D341Med (cell line): Measurements from ENCODE around the gene ANKFN1.
"Not testable (repeated sequence)": the region's sequence is repeated elsewhere in the genome, so short reads cannot be mapped to it uniquely, and the experiment has no call there.

ENCODE experiments used
- DNase-seq: peaks from one replicate; pipeline ENCODE4 v3.0.0; 2012; ENCODE audit warnings: low spot score

The ANKFN1 gene

GRCh38 chr17:56288786-56289185, 135.5 kb downstream of the ANKFN1 start:
- DNase-seq = not testable (repeated sequence)

- no peak for DNase-seq
Observed at GRCh38 chr17:56289321-56289720, 136.0 kb downstream of the ANKFN1 start.

GRCh38 chr17:56290101-56290801, 137.0 kb downstream of the ANKFN1 start:
- DNase-seq = no peak

GRCh38 chr17:56290802-56291118, 137.5 kb downstream of the ANKFN1 start:
- no peak for DNase-seq

- no peak for DNase-seq
Observed at GRCh38 chr17:56291226-56291805, 138.0 kb downstream of the ANKFN1 start.

- DNase-seq = no peak
Observed at GRCh38 chr17:56292010-56292409, 138.7 kb downstream of the ANKFN1 start.

GRCh38 chr17:56292578-56292977, 139.3 kb downstream of the ANKFN1 start:
- DNase-seq = no peak

- no peak for DNase-seq
Observed at GRCh38 chr17:56297184-56297583, 143.9 kb downstream of the ANKFN1 start.

GRCh38 chr17:56298846-56299245, 145.6 kb downstream of the ANKFN1 start:
- no peak for DNase-seq

- DNase-seq = no peak
Observed at GRCh38 chr17:56300144-56300543, 146.9 kb downstream of the ANKFN1 start.

- no peak for DNase-seq
Observed at GRCh38 chr17:56305007-56305406, 151.7 kb downstream of the ANKFN1 start.

- DNase-seq = no peak
Observed at GRCh38 chr17:56309897-56310296, 156.6 kb downstream of the ANKFN1 start.

GRCh38 chr17:56310782-56311181, 157.5 kb downstream of the ANKFN1 start:
- DNase-seq = no peak

- DNase-seq = no peak
Observed at GRCh38 chr17:56313201-56313600, 159.9 kb downstream of the ANKFN1 start.

- no peak for DNase-seq
Observed at GRCh38 chr17:56314026-56314425, 160.8 kb downstream of the ANKFN1 start.

- DNase-seq = no peak
Observed at GRCh38 chr17:56314984-56315602, 161.8 kb downstream of the ANKFN1 start.

- DNase-seq = no peak
Observed at GRCh38 chr17:56316604-56317003, 163.3 kb downstream of the ANKFN1 start.

GRCh38 chr17:56317351-56318208, 164.3 kb downstream of the ANKFN1 start:
- DNase-seq = no peak

GRCh38 chr17:56319531-56319930, 166.3 kb downstream of the ANKFN1 start:
- peak; percentile 66 for DNase-seq

GRCh38 chr17:56320443-56320842, 167.2 kb downstream of the ANKFN1 start:
- no peak for DNase-seq

- DNase-seq = no peak
Observed at GRCh38 chr17:56322991-56323390, 169.7 kb downstream of the ANKFN1 start.

- DNase-seq = no peak
Observed at GRCh38 chr17:56324676-56325075, 171.4 kb downstream of the ANKFN1 start.
